NCI-H748 (cell line): ENCODE measurements around the gene C1orf50.
A peak's percentile ranks its signal among the peaks of the same experiment; 100 is the strongest.

Source experiments
- DNase-seq: peaks from one replicate; lab custom pipeline; 2025; ENCODE audit not compliant: unreplicated experiment; lab: John Stamatoyannopoulos, UW

The C1orf50 gene

DNA sequence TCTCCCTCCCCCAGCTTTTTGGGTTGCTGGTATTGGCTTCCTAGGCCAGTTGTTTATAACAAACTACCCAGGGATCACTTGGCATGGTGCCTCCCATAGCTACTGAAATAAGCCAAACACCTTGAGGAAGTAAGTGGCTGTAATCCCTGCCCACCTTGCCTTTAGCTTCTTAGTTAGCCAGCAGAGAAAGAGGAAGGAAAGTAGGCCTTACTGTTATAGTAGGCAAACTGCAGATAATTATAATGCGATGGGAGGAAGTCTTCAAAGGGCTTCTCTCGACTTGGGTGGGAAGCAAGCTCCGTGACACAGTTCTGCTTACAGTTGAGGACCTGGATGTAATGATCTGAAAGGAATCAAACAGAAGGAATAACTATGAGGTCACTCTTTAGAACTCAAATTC lies 8.4 kb upstream of the C1orf50 start:
- DNase-seq: no peak

DNA sequence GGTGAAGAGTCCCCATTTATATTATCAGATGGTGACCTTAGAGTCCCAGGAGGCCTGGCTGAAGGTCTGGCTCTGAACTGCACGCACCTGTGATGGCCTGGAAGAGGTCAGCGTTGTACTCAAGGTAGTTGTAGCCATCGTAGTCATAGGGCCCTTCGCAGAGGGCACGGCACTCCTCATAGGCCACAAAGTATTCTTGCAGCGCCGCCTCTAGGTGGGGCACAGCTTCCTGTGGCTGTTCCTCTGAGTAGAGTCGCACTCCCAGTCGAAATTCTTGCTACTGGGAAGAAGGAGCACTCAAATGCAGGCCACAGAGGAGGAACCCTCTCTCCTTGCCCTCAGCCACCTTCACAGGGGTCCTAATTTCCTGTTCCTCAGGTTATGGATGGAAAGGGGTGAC lies 7.9 kb upstream of the C1orf50 start:
- no peak for DNase-seq

DNA sequence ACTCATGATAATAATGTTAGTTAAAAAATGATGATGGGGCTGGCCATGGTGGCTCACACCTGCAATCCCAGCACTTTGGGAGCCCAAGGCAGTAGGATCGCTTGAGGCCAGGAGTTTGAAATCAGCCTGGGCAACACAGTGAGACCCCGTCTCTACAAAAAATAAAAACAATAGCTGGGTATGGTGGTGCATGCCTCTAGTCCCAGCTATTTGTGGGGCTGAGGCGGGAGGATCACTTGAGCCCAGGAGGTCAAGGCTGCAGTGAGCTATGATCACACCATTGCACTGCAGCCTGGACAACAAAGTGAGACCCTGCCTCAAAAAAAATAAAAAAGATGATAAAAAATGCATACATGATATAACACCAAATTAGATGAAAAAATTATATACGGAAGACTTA lies 5.5 kb upstream of the C1orf50 start:
- no peak for DNase-seq

DNA sequence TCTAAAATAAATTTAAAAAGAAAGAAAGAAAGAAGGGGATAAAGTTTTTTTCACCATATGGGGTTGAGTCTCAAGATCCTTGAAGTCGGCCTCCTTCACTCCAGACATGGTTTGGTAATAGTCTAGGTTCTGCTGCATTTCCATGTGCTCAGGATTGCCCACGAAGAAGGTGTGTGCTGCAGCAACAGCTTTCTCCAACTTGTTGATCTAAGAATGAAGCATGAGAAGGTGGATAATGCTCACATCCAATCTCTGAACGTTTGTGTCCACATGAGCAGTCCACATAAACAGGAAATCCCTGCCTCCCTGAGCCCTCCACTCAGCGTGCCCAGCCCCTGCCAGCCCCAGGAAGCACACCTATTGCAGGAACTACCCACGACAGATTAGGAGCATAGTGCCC lies 4.8 kb upstream of the C1orf50 start:
- no peak for DNase-seq

DNA sequence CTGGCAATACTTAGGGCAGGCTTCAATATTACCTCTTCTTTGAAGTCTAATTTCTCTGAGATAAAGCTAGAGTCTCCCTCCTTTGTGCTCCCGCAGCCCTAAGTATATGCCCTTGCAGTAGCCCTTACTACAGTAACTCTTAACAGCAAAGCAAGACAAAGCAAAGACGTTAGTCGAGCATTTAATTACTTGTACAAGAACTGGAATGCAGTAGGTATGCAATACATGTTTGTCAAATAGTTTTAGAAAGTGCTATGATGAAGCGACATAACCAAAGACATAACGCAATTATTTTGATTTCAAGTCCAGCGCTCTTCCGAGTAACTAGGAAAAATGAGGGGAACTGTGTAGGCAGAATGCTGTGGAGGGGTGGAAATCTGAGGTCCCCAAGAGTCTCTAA lies 1.8 kb upstream of the C1orf50 start:
- DNase-seq: no peak

DNA sequence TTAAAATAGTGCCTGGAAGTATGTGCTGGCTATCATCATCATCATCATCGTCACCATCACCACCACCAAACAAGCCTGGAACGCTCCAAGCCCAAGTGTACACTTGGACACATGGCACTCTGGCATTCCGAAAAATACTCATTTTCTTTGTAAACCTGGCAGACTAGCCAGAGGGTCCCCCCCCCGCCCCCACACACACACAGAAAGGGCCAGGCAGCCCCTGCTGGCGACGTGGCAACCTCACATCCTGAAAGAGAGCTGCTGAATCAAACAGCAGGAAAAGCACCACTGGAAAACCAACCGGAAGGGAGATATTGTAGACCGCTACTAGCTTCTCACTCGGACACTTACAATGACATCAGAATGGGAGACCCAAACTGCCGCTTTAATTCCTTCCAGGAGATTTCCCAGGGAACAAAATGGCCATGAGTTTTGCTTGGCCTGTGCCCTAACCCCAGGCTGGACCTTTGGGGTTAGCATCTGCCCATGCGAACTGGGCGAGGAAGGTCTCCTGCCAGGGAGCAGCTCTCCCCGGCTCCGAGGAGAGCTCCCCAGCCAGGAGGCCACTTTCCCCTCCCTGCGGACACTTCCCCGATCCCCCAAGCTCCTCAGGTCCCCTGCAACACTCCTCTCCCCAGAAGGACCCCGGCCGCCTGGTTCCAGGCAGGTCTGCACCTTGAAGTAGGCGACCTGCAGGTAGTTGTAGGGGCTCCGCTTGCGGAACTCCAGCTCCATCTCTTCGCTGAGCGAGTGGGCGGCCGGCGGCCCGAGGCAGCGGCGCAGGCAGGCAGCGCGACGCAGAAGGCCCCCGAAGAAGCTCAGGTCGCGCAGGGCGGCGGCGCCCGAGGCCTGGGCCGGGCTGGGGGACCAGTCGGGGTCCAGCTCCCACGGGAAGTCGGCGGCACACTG lies 963 bp upstream of the C1orf50 start:
- peak; percentile 99 for DNase-seq

DNA sequence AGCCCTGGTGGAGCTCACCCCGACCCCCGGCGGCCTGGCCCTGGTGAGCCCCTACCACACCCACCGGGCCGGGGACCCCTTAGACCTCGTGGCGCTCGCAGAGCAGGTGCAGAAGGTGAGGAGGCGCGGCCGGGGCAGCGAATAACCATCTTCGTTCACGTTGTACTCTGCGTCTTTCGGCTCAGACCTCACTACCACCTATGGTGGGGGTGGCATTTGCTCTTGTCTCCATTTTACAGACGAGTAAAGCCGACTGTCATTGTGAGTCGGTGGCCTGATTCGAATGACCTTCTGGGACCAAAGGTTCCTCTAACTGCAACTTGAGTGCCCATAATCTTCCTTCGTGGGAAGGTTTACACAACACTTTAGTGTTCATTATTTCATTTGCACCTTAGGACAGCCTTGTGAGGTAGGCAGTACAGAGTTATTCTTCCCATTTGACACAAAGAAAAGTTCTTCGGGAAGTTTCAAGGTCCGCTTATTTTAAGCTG lies 506 bp downstream of the C1orf50 start:
- DNase-seq: peak; percentile 98

DNA sequence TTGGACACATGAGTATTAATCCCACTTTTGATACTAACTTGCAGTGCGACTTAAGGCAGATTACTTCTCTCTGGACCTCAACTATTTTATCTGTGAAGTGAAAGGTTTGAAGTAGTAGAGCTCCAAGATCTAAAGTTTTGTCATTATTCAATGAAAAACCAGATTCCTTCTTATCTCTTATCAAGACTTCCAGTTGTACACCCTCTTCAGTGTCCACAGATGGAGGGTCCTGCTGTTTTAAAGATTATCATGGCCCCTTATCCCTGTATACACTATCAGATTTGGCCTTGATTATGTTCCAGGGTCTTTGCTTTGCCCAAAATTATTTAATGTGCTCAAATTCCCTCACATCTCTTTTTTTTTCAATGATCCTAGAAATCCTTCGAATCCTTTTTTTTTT lies 1.1 kb downstream of the C1orf50 start:
- no peak for DNase-seq

DNA sequence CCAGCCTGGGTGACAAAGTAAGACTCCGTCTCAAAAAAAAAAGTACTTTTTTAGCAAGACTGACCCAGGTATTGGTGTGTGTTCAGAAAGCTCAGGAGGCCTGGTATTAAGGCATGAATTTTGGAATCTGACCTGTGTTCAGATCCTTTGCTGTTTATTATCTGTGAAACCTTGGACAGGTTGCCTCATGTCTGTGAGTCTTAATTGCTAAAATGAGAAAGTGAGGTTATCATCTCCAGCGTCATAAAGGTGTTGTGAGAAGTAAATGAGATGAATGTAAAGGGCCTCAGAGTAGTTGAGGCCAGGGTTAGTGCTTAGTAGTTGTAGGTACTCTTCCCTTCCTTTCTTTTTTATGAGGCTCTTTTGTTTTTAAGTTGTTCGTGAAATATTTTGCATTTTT lies 2.8 kb downstream of the C1orf50 start:
- no peak for DNase-seq

DNA sequence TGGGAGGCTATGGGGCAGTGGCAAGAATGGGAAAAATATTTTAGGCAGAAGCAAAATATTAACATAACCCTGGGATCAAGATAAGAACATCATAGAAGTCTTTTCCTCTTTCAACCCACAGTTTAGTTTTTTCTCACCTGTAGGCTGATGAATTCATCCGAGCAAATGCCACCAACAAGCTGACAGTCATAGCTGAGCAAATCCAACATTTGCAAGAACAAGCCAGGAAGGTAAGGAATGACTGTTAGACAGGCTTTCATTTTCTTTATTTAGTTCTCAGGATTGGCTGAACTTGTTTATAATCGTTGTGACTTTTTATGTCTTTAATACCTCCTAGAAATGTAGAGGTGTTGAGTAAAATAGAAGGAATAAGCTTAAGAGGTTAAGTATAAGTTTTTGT lies 6.4 kb downstream of the C1orf50 start:
- DNase-seq: no peak

DNA sequence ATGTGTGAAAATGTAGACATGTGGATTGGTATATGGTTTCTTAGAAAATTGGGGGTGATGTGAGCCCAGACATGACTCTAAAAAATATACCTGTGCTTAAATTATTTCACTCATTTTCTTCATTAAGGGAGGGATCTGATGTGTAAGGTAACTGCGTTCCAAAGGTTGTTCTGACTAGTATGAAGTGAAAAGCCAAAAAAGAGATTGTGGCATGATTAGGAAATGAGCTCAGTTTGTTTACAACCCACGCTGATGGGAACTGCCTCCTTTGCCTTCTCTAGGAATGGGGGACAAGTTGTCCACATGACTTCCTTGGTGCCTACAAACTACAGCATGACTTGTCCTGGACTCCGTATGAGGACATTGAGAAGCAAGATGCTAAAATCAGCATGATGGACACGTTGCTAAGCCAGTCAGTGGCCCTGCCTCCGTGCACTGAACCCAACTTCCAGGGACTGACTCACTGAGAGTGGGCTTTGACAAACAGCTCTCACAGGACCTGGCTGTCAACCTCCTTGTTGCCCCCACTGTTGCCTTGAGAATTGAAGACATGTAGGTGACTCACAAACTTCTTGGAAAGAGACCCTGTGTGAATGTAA lies 8.0 kb downstream of the C1orf50 start:
- no peak for DNase-seq

DNA sequence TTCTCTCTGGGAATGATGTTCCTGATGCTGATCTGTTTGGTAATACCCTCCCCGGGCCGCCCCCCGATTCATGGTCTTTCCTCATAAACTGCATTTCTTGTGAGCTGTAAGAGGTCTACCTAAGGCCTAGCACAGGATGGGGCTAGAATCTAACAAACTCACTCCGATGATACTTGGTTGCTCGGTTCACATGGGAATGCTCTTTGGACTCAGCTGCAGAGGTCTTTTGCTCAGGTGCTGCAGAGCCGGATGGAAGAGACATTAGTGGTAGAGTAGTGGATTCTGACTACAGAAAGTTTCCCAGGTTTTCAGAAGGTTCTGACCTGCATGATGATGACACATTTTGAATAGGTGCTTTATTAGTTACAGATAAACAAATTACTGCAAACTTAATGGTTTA lies 9.5 kb downstream of the C1orf50 start:
- no peak for DNase-seq

DNA sequence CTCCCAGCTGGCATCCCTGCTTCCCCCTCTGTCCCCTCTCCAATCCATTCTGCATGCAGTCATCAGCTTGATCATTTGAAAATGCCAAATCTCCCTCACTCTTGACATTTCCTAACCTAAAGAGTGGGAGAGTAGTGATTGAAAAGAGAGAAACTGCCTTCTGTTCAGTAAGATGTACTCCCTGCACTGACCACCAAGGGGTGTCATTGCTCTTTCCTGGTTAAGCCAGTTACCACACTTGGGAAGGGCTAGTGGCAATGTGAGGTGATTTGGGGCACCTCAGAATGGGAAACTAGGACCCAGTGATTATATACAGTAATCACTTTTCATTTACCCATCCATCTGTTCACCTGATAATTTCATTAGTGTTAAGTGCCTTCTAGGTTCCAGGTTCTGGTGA lies 10.8 kb downstream of the C1orf50 start:
- DNase-seq: peak; percentile 88

DNA sequence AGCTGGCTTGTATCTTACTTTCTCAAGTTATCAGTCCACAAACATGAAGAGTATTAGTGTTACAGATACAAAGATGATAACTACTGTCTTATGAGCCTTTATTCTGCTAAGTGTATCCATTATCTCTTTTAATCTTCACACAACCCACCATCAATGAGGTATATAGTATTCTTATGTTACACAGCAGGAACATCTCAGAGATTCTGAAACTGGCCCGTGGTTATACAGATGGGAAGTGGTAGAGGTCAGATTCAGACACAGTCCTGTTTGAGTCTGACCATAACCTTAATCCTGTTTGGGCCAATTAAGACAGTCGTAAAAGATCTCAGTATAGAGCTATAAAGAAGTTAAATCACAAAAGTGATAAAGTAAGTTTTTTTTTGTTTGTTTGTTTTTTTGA lies 12.7 kb downstream of the C1orf50 start:
- DNase-seq: no peak

DNA sequence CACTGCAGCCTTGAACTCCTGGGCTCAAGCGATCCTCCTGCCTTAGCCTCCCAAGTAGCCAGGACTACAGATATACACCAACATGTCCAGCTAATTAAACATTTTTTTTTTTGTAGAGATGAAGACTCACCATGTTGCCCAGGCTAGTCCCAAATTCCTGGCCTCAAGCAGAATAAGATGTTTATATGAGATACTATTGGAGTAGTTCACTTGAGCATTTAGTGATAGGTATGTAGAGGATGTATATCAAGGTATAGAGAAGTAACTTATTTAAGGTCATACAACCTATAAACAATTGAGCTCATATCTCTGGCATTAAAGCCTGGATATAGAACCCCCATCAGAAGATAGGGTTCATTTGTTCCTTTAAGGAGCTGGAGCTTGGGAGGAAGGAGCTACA lies 13.1 kb downstream of the C1orf50 start:
- no peak for DNase-seq

DNA sequence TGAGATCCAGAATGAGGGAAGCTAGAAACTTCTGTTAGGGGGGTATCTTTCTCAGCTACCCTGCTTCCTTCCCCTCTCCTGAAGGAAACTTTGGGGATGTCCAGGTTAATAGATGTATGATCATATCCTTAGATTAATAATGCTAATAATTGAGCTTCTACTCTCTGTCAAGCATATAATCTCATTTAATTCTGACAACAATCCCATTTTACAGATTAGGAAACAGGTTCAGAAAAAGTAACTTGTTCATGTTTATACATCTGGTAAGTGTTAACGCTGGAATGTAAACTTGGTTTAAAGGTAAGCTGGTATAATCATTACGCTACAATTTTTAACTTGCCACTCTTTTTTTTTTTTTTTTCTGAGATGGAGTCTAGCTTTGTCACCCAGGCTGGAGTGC lies 16.0 kb downstream of the C1orf50 start:
- no peak for DNase-seq

DNA sequence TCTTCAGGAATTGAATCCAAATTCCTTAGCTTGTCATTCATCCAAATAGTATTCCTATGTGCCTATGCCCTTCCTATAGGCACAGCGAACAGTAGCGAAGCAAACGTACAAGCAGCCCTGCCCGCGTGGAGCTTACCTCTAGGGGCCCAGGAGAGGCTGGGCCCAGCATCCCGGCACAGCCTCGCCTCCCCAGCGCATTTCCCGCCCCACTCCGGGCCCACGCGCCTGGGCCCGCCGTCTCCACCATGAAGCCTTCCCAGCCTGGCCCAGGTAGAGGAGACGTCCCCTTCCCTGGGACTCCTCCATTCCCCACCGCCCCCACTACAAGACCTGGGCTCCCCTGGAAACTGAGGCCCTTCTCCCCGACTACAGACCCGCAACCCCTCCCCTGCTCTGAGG lies 17.5 kb downstream of the C1orf50 start:
- no peak for DNase-seq

DNA sequence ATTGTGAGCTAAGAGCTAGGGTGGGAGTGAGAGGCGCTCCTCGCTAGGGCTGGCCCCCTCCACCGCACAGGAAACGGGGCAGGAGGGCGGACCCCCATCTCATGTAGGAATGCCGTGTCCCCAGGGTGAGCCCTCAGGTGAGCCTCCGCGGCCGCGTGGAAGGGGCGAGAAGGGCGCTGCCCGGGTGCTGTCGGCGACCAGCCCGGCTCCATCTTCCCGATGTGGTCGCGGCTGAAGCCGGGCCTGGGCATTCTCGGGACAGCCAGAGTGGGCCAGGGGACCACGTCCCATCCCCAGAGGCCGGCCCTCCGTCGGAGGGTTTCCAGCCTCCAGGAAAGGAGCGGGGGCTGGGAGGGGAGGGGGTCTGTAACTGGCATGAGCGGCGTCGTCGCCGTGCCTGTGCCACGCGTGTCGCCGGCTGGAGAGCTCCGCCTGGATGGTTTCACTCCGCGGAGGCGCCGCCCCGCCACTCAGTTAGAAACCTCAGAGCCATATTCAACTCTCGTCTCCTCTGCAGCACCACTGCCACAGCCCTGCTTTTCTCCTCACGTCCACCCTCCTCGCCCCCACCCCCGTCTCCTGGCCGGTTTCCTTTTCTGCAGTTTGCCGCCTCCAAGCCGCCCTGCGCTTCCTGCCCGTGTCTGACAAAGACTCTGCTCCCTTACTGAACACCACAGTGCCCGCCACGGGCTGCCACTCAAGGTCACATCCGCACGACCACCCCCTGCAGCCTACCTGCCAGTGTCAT lies 18.1 kb downstream of the C1orf50 start, which contains the start of gene TMEM269:
Gene TMEM269, plus strand, starts transcription at position 46 of the 748 bp plus-strand sequence. CDS start 4,903 bp downstream, outside the sequence.
- DNase-seq: peak; percentile 70

DNA sequence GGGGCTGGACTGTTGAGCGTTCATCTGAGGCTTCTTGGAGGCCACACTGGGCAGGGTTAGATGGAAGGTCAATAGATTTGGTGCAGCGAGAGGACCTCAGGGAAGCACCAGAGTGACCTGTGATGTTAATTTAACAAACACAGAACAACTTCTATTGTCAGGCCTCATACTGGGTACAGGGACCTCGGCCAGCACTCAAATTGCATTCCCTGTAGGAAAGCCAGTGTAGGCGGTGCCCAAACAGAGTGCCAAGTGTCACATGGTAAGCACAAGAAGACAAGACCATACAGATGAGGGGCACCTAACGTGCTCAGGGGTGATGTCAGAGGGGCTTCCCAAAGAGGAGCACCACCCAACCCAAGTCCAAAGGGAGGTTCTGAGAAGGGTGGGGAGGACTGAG lies 19.0 kb downstream of the C1orf50 start:
- no peak for DNase-seq

DNA sequence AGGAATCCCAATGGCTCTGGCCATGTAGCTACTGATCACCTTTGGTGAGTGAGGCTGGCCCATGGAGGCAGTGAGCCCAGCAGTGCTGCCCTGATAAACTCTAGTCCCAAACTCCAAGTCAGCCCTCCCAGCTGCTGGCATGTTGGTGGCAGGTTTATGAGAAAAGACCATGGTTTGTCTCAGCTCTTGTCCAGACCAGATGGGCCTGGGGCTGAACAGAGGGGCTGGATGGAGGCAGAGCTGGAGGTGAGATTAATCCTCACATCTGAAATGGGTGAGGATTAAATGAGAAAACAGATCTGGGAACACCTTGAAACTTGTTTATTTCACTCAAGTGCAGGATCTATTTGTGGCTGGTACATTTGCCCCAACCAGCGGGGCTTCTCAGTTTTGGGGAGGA lies 21.0 kb downstream of the C1orf50 start:
- DNase-seq: no peak

DNA sequence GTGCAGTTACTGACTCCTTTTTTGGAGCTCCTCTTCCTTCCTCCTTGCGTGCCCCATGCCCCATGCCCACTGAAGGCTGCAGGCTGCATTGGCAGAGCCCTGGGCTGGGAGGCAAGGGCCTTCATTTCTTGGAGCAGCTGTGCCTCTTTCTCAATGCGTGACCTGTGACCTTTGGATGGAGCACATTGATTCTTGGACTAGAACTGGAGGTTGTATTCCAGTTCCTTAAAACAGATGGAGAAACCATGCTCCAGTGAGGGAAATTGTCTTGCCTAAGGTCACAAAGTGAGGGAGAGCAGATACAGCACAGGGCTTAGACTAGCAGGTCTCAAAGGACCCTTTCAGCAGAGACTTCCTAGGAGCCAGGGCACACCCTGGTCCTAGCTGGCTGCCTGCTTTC lies 26.8 kb downstream of the C1orf50 start:
- DNase-seq: no peak

DNA sequence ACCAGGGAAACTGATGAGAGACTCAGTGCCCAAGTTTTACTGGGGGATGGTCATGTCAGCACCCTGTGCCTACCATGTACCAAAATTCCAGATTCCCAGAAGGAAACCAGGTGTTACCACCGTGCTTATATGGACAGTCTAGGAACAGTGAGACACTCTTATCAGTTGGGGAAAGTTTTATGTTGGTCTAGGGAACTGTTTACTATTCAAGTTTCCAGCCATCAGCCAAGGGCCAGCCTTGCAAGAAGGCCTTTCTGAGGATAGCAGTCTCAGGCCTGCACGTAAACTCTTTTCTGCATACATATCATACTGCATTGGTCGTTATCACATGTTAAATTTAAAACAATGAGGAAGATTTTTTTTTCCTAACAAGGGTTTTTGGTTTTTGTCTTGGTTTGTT lies 30.4 kb downstream of the C1orf50 start:
- no peak for DNase-seq
